SK-N-SH (cell line): ENCODE results near the gene XRRA1. TPM values are rescaled to one million over a fixed set of nuclear protein-coding genes. Genes with fewer than 3 reads are reported as not detected.

Experiments used
- CTCF ChIA-PET: fragments of 300-600, 350-600 bp; formaldehyde crosslinking; extraction: SDS; loops from one replicate; lab custom pipeline; 2021; lab: Yijun Ruan, JAX
- POLR2A ChIA-PET: fragments of 350-600 bp; sonication (Branson Sonifier 250); formaldehyde crosslinking; extraction: SDS; loops from one replicate; lab custom pipeline; 2020; ENCODE audit warnings: antibody characterized with exemption, inconsistent platforms; lab: Yijun Ruan, JAX
- DNase-seq: peaks from one replicate; pipeline ENCODE4 v3.0.0; 2012
- H2AFZ ChIP-seq: fragments of 200-600 bp; sonication (generic); 2 replicates; pipeline ENCODE4 v1.8.1; 2016; ENCODE audit warnings: antibody characterized with exemption, mild to moderate bottlenecking, low read depth
- H3F3A ChIP-seq: fragments of 200-600 bp; sonication (generic); replicated peaks from 2 replicates; pipeline ENCODE3; 2016; ENCODE audit warnings: antibody characterized with exemption, mild to moderate bottlenecking; ENCODE audit not compliant: insufficient read depth
- H3K27ac ChIP-seq, 2 experiments: fragments of 200-500 bp in 1 of 2; fragments of 200-600 bp in 1 of 2; sonication (Bioruptor generic) in 1 of 2; sonication (generic), shearing (Covaris generic) in 1 of 2; 2 replicates each; pipeline versions ENCODE4 v1.5.1 to v1.6.1; 2014 to 2016; ENCODE audit warnings: low read depth in 2 of 2, inconsistent platforms in 1 of 2, low read length in 1 of 2, mild to moderate bottlenecking in 1 of 2, mixed read lengths in 1 of 2
- H3K27me3 ChIP-seq: fragments of 200-600 bp; sonication (generic), shearing (Covaris generic); 2 replicates; pipeline ENCODE4 v1.6.1; 2016; ENCODE audit warnings: mixed run types; ENCODE audit not compliant: insufficient read depth
- H3K36me3 ChIP-seq, 2 experiments: fragments of 200-500 bp in 1 of 2; fragments of 200-600 bp in 1 of 2; sonication (Bioruptor generic) in 1 of 2; sonication (generic) in 1 of 2; replicated peaks in 1 of 2; 2 replicates each; pipeline versions ENCODE3 to v1.5.1; 2014 to 2016; ENCODE audit warnings: low read length in 1 of 2, mild to moderate bottlenecking in 1 of 2; ENCODE audit not compliant: insufficient read depth in 2 of 2, control insufficient read depth in 1 of 2
- H3K4me1 ChIP-seq, 2 experiments: fragments of 200-500 bp in 1 of 2; fragments of 200-600 bp in 1 of 2; sonication (Bioruptor generic) in 1 of 2; sonication (generic), shearing (Covaris generic) in 1 of 2; 2 replicates each; pipeline versions ENCODE4 v1.5.1 to v1.6.1; 2014 to 2016; ENCODE audit warnings: low read depth in 1 of 2, low read length in 1 of 2, mixed run types in 1 of 2; ENCODE audit not compliant: insufficient read depth in 2 of 2, control insufficient read depth in 1 of 2
- H3K4me2 ChIP-seq: fragments of 200-600 bp; sonication (generic), shearing (Covaris generic); 2 replicates; pipeline ENCODE4 v1.6.1; 2017; ENCODE audit warnings: mixed run types
- H3K4me3 ChIP-seq, 2 experiments: fragments of 200-500 bp in 1 of 2; fragments of 200-600 bp in 1 of 2; sonication (Bioruptor generic) in 1 of 2; sonication (generic), shearing (Covaris generic) in 1 of 2; 2 replicates each; pipeline versions ENCODE4 v1.5.1 to v1.8.1; 2014 to 2016; ENCODE audit warnings: low read depth in 2 of 2, inconsistent platforms in 1 of 2, low read length in 1 of 2, mild to moderate bottlenecking in 1 of 2, mixed read lengths in 1 of 2, moderate library complexity in 1 of 2
- H3K79me2 ChIP-seq: fragments of 200-600 bp; sonication (generic); 2 replicates; pipeline ENCODE4 v1.8.1; 2017; ENCODE audit warnings: mild to moderate bottlenecking; ENCODE audit not compliant: insufficient read depth
- H3K9ac ChIP-seq: fragments of 200-600 bp; sonication (generic); 2 replicates; pipeline ENCODE4 v1.6.1; 2017; ENCODE audit warnings: mixed run types
- H3K9me2 ChIP-seq: fragments of 200-600 bp; sonication (generic); 2 replicates; pipeline ENCODE4 v1.6.1; 2017; ENCODE audit warnings: mixed run types
- H3K9me3 ChIP-seq: fragments of 200-600 bp; sonication (generic); 2 replicates; pipeline ENCODE4 v1.6.1; 2017; ENCODE audit warnings: mixed run types, mild to moderate bottlenecking, moderate library complexity
- H4K20me1 ChIP-seq: fragments of 200-600 bp; sonication (generic); 2 replicates; pipeline ENCODE4 v1.6.1; 2017; ENCODE audit warnings: mild to moderate bottlenecking, mixed run types; ENCODE audit not compliant: insufficient read depth
- CHD2 ChIP-seq: fragments of 150-350 bp; IDR thresholded peaks from 2 replicates; pipeline ENCODE4 v1.6.1; 2018; ENCODE audit warnings: low read length; ENCODE audit not compliant: partially characterized antibody
- JUND ChIP-seq: IDR thresholded peaks from 2 replicates; pipeline ENCODE4 v1.4.0; 2012
- MEF2A ChIP-seq: IDR thresholded peaks from 2 replicates; pipeline ENCODE4 v1.4.0; 2012; ENCODE audit warnings: low read depth, borderline replicate concordance
- NFIC ChIP-seq: IDR thresholded peaks from 2 replicates; pipeline ENCODE4 v1.4.0; 2012; ENCODE audit warnings: borderline replicate concordance
- RAD21 ChIP-seq: IDR thresholded peaks from 2 replicates; pipeline ENCODE4 v1.6.1; 2012; ENCODE audit warnings: mild to moderate bottlenecking, low read length
- RCOR1 ChIP-seq: fragments of 150-350 bp; IDR thresholded peaks from 2 replicates; pipeline ENCODE4 v1.6.1; 2017; ENCODE audit warnings: antibody characterized with exemption, low read length
- RXRA ChIP-seq: IDR thresholded peaks from 2 replicates; pipeline ENCODE4 v1.4.0; 2012; ENCODE audit warnings: low read depth, mild to moderate bottlenecking, borderline replicate concordance
- TCF12 ChIP-seq: IDR thresholded peaks from 2 replicates; pipeline ENCODE4 v1.4.0; 2012
- TEAD4 ChIP-seq: IDR thresholded peaks from 2 replicates; pipeline ENCODE4 v1.4.0; 2012; ENCODE audit warnings: mild to moderate bottlenecking, borderline replicate concordance; ENCODE audit not compliant: insufficient read depth
- WGBS: methylation state at CpG from one replicate; pipeline ENCODE4 v1.1.6; 2017; ENCODE audit warnings: low lambda C conversion rate; 5-methylcytosine and 5-hydroxymethylcytosine counted together
- polyA plus RNA-seq, 3 experiments: library from polyadenylated mRNA; depleted of rRNA; stranded (reverse); fragments of >200 nt; gene quantifications; 2 replicates each; pipeline ENCODE4 v1.2.3, GENCODE V29; 2012
- TF ChIP-seq, protein P1 (sequence below): IDR thresholded peaks from 2 replicates; pipeline ENCODE4 v1.6.1; 2012; ENCODE audit warnings: mild to moderate bottlenecking, low read depth, low read length, moderate library complexity

XRRA1 gene
- polyA plus RNA-seq, 1 of the 3 experiments (the other 2 are of a cell fraction) = 12.9 TPM

DNA sequence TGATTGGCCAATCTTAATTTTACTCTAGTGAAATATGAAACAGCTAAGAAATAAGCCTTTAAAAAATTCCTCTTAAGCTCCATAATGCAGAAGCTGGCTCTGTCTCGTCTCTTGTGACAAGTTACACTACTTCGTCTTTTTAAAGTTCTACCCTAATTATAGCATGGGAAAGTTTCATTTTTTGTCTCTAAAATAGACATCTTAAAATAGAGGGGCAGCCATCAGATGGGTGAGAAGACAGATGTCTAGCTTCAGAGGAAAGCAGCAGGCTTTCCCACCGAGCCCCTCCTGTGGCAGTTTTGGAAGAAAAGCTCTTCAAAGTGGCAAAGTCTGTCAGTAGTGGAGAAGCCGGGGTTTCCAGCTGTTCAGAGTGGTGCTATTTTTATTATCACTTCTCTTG lies 39.5 kb downstream of the XRRA1 start:
- TF ChIP-seq CHD2 (no peak), NFIC (no peak), JUND (no peak)
- H2AFZ ChIP-seq = no peak overlapping the region
- no peak overlapping the region for H3K27ac ChIP-seq
- H3K36me3 ChIP-seq = peaks cover 39 to 80% of the 10 kb centered on the region in 2 experiments
- ChIA-PET CTCF (interaction anchor here (0.6 to 1.5 kb wide), 5 partner anchors 17 to 333 kb away, joined by 3 to 5 read pairs (median 3); no protein-coding TSS in a partner anchor), POLR2A (no interaction called here)
- no peaks in the 10 kb centered on the region for H4K20me1 ChIP-seq
- no peaks in the 10 kb centered on the region for H3K4me1 ChIP-seq
- no peaks in the 10 kb centered on the region for H3K79me2 ChIP-seq
- no peaks in the 10 kb centered on the region for H3K9me2 ChIP-seq
- H3K9me3 ChIP-seq = no peaks in the 10 kb centered on the region
- H3K27me3 ChIP-seq = no peaks in the 10 kb centered on the region
- DNase-seq = no peak
- 89% methylated on average over 4 of the region's 4 CpGs for WGBS
- H3K4me2 ChIP-seq = no peak overlapping the region
- no peak overlapping the region for H3K4me3 ChIP-seq
- no peaks in the 10 kb centered on the region for H3F3A ChIP-seq
- H3K9ac ChIP-seq = no peak overlapping the region

DNA sequence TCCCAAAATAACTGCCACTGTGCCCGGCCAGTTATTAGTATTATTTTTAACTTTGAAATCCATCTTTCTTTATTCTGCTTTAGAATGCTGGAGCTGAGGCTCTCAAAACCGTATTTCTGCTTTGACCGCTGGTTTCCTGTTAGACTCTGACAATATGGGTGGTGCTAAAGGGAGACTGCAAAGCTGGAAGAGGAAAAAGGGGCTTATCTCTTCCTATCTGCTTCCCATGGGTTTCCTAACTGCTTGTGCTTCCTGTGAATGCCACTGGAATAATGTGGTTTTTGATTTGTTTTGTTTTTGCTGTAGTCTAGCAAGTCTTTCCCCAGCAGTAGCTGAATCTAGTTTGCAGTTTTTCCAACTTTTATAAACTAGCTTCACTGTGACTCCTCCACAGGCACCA lies 43.6 kb downstream of the XRRA1 start:
- Histone ChIP-seq H3K36me3 (peaks cover 46 to 56% of the 10 kb centered on the region in 2 experiments), H3K27ac (no peak overlapping the region), H3K79me2 (peaks cover 9% of the 10 kb centered on the region; the same call in 1 of the 2 replicates), H3K4me2 (no peak overlapping the region), H3K9ac (no peak overlapping the region), H3K9me2 (no peaks in the 10 kb centered on the region), H3K4me3 (no peak overlapping the region), H3K9me3 (peaks cover 13% of the 10 kb centered on the region; the same call in 1 of the 2 replicates), H3F3A (no peaks in the 10 kb centered on the region), H2AFZ (no peak overlapping the region), H3K27me3 (no peaks in the 10 kb centered on the region), H3K4me1 (no peaks in the 10 kb centered on the region), H4K20me1 (no peaks in the 10 kb centered on the region)
- no peak for DNase-seq
- TF ChIP-seq TEAD4 (no peak), RXRA (no peak), JUND (no peak), RAD21 (no peak), TCF12 (no peak), RCOR1 (no peak)
- 97% methylated on average over 3 of the region's 3 CpGs for WGBS
- ChIA-PET POLR2A (no interaction called here), CTCF (interaction anchor here (1.7 to 2.0 kb wide), 2 partner anchors 24 to 25 kb away, joined by 6 read pairs; no protein-coding TSS in a partner anchor)

DNA sequence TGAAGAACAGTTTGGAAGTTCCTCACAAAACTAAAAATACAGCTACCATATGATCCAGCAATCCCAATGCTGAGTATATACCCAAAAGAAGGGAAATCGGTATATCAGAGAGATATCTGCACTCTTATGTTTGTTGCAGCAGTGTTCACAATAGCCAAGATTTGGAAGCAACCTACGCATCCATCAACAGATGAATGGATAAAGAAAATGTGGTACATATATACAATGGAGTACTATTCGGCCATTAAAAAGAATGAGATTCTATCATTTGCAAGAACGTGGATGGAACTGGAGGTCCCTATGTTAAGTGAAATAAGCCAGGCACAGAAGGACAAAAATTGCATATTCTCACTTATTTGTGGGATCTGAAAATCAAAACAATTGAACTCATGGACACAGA lies 46.5 kb downstream of the XRRA1 start:
- ChIA-PET CTCF (no interaction called here), POLR2A (no interaction called here)
- Histone ChIP-seq H3K27ac (no peak overlapping the region), H3K4me3 (no peak overlapping the region), H3K36me3 (peaks cover 26 to 56% of the 10 kb centered on the region in 2 experiments), H3K9ac (no peak overlapping the region), H4K20me1 (no peaks in the 10 kb centered on the region), H3K9me3 (peaks cover 18% of the 10 kb centered on the region), H3K79me2 (peaks cover 21% of the 10 kb centered on the region), H2AFZ (no peak overlapping the region), H3K9me2 (no peaks in the 10 kb centered on the region), H3F3A (no peaks in the 10 kb centered on the region), H3K4me2 (no peak overlapping the region), H3K27me3 (no peaks in the 10 kb centered on the region), H3K4me1 (no peaks in the 10 kb centered on the region)
- no peak for DNase-seq
- 91% methylated on average over 4 of the region's 4 CpGs for whole genome bisulfite sequencing
- no peak for TF ChIP-seq MEF2A
- TF ChIP-seq, protein P1, sequence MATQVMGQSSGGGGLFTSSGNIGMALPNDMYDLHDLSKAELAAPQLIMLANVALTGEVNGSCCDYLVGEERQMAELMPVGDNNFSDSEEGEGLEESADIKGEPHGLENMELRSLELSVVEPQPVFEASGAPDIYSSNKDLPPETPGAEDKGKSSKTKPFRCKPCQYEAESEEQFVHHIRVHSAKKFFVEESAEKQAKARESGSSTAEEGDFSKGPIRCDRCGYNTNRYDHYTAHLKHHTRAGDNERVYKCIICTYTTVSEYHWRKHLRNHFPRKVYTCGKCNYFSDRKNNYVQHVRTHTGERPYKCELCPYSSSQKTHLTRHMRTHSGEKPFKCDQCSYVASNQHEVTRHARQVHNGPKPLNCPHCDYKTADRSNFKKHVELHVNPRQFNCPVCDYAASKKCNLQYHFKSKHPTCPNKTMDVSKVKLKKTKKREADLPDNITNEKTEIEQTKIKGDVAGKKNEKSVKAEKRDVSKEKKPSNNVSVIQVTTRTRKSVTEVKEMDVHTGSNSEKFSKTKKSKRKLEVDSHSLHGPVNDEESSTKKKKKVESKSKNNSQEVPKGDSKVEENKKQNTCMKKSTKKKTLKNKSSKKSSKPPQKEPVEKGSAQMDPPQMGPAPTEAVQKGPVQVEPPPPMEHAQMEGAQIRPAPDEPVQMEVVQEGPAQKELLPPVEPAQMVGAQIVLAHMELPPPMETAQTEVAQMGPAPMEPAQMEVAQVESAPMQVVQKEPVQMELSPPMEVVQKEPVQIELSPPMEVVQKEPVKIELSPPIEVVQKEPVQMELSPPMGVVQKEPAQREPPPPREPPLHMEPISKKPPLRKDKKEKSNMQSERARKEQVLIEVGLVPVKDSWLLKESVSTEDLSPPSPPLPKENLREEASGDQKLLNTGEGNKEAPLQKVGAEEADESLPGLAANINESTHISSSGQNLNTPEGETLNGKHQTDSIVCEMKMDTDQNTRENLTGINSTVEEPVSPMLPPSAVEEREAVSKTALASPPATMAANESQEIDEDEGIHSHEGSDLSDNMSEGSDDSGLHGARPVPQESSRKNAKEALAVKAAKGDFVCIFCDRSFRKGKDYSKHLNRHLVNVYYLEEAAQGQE = no peak
